ENCODE results near the gene TUBA3D.
"Not testable (repeated sequence)": the region's sequence is repeated elsewhere in the genome, so short reads cannot be mapped to it uniquely, and the experiment has no call there.

DNA sequence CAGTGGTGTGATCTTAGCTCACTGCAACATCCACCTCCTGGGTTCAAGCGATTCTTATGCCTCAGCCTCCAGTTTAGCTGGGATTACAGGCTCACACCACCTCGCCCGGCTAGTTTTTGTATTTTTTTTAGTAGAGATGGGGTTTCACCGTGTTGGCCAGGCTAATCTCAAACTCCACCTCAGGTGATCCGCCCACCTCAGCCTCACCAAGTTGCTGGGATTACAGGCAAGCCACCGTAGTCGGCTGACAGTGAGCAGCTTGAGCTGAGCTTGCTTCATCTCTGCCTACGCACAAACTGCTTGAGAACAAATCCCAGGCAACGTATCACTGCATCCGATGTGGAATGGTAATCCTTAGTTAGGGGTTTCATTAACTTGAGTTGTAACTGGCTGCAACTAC, 8.2 kb upstream of the TUBA3D start:
- not testable (repeated sequence) for TF ChIP-seq EZH2 (IDR thresholded peaks at IDR 0.05; ENCODE audit: insufficient read depth, poor library complexity, severe bottlenecking); EZH2phosphoT487 (IDR thresholded peaks at IDR 0.05; ENCODE audit: insufficient read depth, low read depth)
